Spleen (tissue), 13 donors: ENCODE measurements around the gene TINAG. TPM values are rescaled to one million over a fixed set of nuclear protein-coding genes. Genes with fewer than 3 reads are reported as not detected.

Experiments used
- DNase-seq: peaks from one replicate; pipeline ENCODE4 v3.0.0-alpha.2; 2020
- H3K27ac ChIP-seq, 8 donors: fragments of 200-600 bp; sonication (generic) in 7 of 8; 1 replicate in 4 of 8; 2 replicates in 4 of 8; pipeline versions ENCODE4 v1.5.0 to v1.8.0; 2016 to 2021; ENCODE audit warnings: inconsistent platforms in 4 of 8, mild to moderate bottlenecking in 4 of 8, moderate library complexity in 1 of 8
- H3K27me3 ChIP-seq, 7 donors: fragments of 200-600 bp; sonication (generic) in 6 of 7; replicated peaks in 1 of 7; 1 replicate in 4 of 7; 2 replicates in 3 of 7; pipeline versions ENCODE4 v1.5.0 to v1.8.0; 2016 to 2021; ENCODE audit warnings: inconsistent platforms in 3 of 7, mild to moderate bottlenecking in 1 of 7
- H3K36me3 ChIP-seq, 6 donors: fragments of 200-600 bp; sonication (generic) in 5 of 6; 1 replicate in 4 of 6; 2 replicates in 2 of 6; pipeline versions ENCODE4 v1.5.0 to v1.8.0; 2016 to 2021; ENCODE audit warnings: inconsistent platforms in 2 of 6
- H3K4me1 ChIP-seq, 6 donors: fragments of 200-600 bp; sonication (generic) in 5 of 6; 1 replicate in 3 of 6; 2 replicates in 3 of 6; pipeline versions ENCODE4 v1.5.0 to v1.8.0; 2016 to 2021; ENCODE audit warnings: inconsistent platforms in 3 of 6
- H3K4me3 ChIP-seq, 8 donors: fragments of 200-600 bp; sonication (generic) in 7 of 8; 1 replicate in 4 of 8; 2 replicates in 4 of 8; pipeline versions ENCODE4 v1.5.0 to v1.8.0; 2016 to 2021; ENCODE audit warnings: inconsistent platforms in 4 of 8, mild to moderate bottlenecking in 4 of 8, moderate library complexity in 2 of 8
- H3K9me3 ChIP-seq, 8 donors: fragments of 200-600 bp; sonication (generic) in 7 of 8; 1 replicate in 4 of 8; 2 replicates in 4 of 8; pipeline versions ENCODE4 v1.5.0 to v1.8.0; 2016 to 2021; ENCODE audit warnings: inconsistent platforms in 4 of 8
- POLR2A ChIP-seq, 3 donors: fragments of 450-650 bp; IDR thresholded peaks; one replicate each; pipeline ENCODE4 v1.5.1; 2017; ENCODE audit warnings: antibody characterized with exemption in 3 of 3, mild to moderate bottlenecking in 1 of 3
- POLR2AphosphoS5 ChIP-seq, 3 donors: sonication (generic); formaldehyde crosslinking; IDR thresholded peaks; one replicate each; pipeline ENCODE4 v1.5.1; 2017; ENCODE audit warnings: antibody characterized with exemption in 3 of 3
- WGBS, 5 donors: extraction: QIAGEN DNeasy Blood & Tissue Kit in 3 of 5; methylation state at CpG; one replicate each; pipeline versions ENCODE4 v1.1.5 to v1.1.7; 2013 to 2018; 5-methylcytosine and 5-hydroxymethylcytosine counted together
- intact Hi-C: fragments of 100-400 bp; cut with DNase I; formaldehyde crosslinking; loops from one replicate; pipeline ENCODE4 v1.15.0; 2023; ENCODE audit warnings: low total_unique reads
- long read RNA-seq, 2 donors: transcript quantifications; one replicate each; lab custom pipeline, GENCODE V29; 2026
- polyA plus RNA-seq, 3 donors: library from polyadenylated mRNA; stranded (reverse); fragments of 200-250 nt; gene quantifications; one replicate each; pipeline ENCODE4 v1.2.1, GENCODE V29; 2013
- total RNA-seq, 7 donors: library from RNA; depleted of rRNA in 3 of 7; stranded (reverse); fragments of >200 nt in 3 of 7; fragmentation: NEBNext Ultra II Directional in 4 of 7; extraction: Animal tissue kit (Norgen Biotek cat#: 25700) in 4 of 7; gene quantifications; one replicate each; pipeline versions ENCODE4 v1.1.0 to v1.2.1, GENCODE V29; 2016 to 2021
- TF ChIP-seq, protein P1 (sequence below), 11 experiments: fragments of 200-600 bp in 7 of 11; fragments of 450-650 bp in 4 of 11; sonication (generic) in 4 of 11; IDR thresholded peaks in 8 of 11; conservative IDR thresholded peaks in 3 of 11; 1 replicate in 7 of 11; 2 replicates in 4 of 11; pipeline versions ENCODE4 v1.4.0 to v1.8.0; 2016 to 2021; ENCODE audit warnings: antibody characterized with exemption in 11 of 11, inconsistent platforms in 4 of 11, mild to moderate bottlenecking in 1 of 11
- donor health status: healthy with polysubstance abuse.
- donor health status: DM: no; HTN: no; CAD: no; lungs with moderate emphysema.
- donor health status: DM: no; HTN: no; CAD: no.
- donor health status: Bipolar disorder and iron deficiency.
- donor health status: healthy.
- donor health status: DM: no; HTN: no; CAD: no.
- donor health status: DM: yes; HTN: yes; CAD: no.

The TINAG gene, protein sequence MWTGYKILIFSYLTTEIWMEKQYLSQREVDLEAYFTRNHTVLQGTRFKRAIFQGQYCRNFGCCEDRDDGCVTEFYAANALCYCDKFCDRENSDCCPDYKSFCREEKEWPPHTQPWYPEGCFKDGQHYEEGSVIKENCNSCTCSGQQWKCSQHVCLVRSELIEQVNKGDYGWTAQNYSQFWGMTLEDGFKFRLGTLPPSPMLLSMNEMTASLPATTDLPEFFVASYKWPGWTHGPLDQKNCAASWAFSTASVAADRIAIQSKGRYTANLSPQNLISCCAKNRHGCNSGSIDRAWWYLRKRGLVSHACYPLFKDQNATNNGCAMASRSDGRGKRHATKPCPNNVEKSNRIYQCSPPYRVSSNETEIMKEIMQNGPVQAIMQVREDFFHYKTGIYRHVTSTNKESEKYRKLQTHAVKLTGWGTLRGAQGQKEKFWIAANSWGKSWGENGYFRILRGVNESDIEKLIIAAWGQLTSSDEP
- not detected for total RNA-seq
- polyA plus RNA-seq = not detected
- long read RNA-seq, donor 1 = 0 reads
- long read RNA-seq, donor 2 = 0 reads

DNA sequence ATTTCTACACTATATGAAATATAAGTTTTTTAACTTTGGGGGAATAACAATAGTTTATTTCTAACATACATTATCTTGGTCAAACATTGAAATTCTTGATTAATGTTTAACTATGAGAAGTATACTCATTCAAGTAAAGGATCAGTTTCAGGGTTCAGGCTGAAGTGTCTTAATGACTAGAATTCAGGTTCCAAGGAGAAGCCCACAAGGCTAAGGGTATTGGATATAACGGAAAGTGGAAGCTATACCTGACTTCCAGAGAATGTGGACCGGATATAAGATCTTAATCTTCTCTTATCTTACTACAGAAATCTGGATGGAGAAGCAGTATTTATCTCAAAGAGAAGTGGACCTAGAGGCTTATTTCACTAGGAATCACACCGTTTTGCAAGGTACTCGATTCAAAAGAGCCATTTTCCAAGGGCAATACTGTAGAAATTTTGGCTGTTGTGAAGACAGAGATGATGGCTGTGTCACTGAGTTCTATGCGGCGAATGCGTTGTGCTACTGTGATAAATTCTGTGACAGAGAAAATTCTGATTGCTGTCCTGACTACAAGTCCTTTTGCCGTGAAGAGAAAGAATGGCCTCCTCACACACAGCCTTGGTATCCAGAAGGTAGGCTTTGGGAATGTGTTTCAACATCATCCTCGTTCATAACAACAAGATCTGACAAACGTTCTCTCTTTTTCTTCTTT is at the start of gene TINAG:
TSS of gene TINAG (plus strand) at position 153 of the 697 bp plus-strand sequence. CDS start at position 263, 110 bp downstream.
- intact Hi-C loops = no loop called here
- TF ChIP-seq POLR2AphosphoS5 (IDR thresholded peaks at IDR 0.05) = no peak
- no peak for TF ChIP-seq POLR2A (IDR thresholded peaks at IDR 0.05)
- TF ChIP-seq, protein P1, sequence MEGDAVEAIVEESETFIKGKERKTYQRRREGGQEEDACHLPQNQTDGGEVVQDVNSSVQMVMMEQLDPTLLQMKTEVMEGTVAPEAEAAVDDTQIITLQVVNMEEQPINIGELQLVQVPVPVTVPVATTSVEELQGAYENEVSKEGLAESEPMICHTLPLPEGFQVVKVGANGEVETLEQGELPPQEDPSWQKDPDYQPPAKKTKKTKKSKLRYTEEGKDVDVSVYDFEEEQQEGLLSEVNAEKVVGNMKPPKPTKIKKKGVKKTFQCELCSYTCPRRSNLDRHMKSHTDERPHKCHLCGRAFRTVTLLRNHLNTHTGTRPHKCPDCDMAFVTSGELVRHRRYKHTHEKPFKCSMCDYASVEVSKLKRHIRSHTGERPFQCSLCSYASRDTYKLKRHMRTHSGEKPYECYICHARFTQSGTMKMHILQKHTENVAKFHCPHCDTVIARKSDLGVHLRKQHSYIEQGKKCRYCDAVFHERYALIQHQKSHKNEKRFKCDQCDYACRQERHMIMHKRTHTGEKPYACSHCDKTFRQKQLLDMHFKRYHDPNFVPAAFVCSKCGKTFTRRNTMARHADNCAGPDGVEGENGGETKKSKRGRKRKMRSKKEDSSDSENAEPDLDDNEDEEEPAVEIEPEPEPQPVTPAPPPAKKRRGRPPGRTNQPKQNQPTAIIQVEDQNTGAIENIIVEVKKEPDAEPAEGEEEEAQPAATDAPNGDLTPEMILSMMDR (IDR thresholded peaks at IDR 0.05 in 8 of 11, conservative IDR thresholded peaks at IDR 0.05 in 3 of 11) = no peak

DNA sequence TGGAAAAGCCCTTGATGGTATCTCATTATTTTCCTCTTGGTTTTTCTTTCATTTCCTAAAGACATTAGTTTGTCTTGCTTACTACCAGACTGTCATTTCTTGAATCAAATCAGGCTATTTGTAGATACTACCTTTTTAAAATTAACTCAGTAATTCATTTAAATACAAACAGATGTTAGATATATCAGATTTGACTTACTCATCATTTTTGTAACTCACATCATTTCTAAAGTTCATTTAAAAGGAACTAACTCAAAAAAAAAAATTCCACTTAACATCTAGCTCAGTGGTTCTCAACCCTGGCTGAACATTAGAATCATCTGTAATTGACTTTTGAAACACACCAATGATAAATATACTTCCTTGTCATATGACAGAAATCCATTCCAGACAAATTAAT is 48.2 kb upstream of the TINAG start:
- intact Hi-C loops = no loop called here
- TF ChIP-seq POLR2AphosphoS5 (IDR thresholded peaks at IDR 0.05) (no peak), POLR2A (IDR thresholded peaks at IDR 0.05) (no peak)
- TF ChIP-seq, protein P1 (IDR thresholded peaks at IDR 0.05 in 8 of 11, conservative IDR thresholded peaks at IDR 0.05 in 3 of 11) = no peak

More for the DNA sequence above, at the start of gene TINAG:
- no peaks in the 10 kb centered on the region for H3K4me1 ChIP-seq
- WGBS, 5 donors = 71 to 86% (median 82%) methylated on average over 10 of the region's 10 CpGs
- DNase-seq = no peak
- H3K27ac ChIP-seq = no peak within 1 kb of the TSS
- H3K36me3 ChIP-seq = no peaks in the 10 kb centered on the region
- H3K27me3 ChIP-seq = no peaks in the 10 kb centered on the region
- no peaks in the 10 kb centered on the region for H3K9me3 ChIP-seq
- no peak within 1 kb of the TSS for H3K4me3 ChIP-seq

DNA sequence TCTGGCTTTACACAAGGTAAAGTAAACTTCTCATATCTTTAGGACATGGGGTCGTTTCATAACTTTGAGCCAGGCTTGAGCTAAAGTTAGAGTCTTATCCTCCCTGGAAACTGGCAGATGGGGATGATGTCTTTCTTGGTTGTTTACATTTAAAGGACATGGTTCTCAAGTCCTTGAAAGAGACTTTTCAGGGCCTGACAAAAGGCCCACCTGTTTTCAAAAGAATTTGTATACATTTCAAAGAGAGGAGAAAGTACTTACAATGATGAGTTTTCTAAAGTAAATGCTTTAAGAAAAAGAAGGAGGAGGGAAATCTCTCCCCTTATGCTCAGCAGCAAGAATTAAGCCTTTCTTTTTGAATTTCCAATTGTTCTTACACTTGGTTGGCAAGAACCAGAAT is 45.7 kb upstream of the TINAG start:
- Histone ChIP-seq H3K27me3 (no peaks in the 10 kb centered on the region), H3K9me3 (no peaks in the 10 kb centered on the region), H3K27ac (no peak overlapping the region), H3K4me1 (no peaks in the 10 kb centered on the region), H3K36me3 (no peaks in the 10 kb centered on the region), H3K4me3 (no peak overlapping the region)
- TF ChIP-seq, protein P1 (IDR thresholded peaks at IDR 0.05 in 8 of 11, conservative IDR thresholded peaks at IDR 0.05 in 3 of 11) = no peak
- intact Hi-C loops = no loop called here
- 33 to 58% (median 46%) methylated on average over 1 of the region's 1 CpG for WGBS, 5 donors
- no peak for DNase-seq

More for the DNA sequence above, 48.2 kb upstream of the TINAG start:
- no peak overlapping the region for H3K27ac ChIP-seq
- no peaks in the 10 kb centered on the region for H3K4me1 ChIP-seq
- H3K27me3 ChIP-seq = no peaks in the 10 kb centered on the region
- H3K36me3 ChIP-seq = no peaks in the 10 kb centered on the region
- DNase-seq = no peak
- no peaks in the 10 kb centered on the region for H3K9me3 ChIP-seq
- H3K4me3 ChIP-seq = no peak overlapping the region

DNA sequence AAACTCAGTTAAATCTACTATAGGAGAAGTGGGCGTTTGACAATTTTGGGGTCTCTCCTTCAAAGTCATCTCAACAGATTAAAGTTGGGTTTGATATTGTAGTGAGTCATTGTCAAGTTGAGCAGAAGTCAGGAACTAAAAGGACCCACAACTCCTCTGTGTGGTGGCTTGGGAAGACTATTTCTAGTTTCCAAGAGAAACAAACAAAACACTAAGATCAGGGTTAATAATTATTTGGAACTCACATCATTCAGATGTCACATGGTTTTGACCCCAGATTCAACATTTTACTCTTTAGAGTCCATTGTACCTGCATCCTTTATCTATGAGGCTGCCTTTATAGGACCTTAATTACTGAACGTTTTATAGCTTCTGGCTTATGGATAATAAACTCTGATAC is 45.3 kb upstream of the TINAG start:
- Histone ChIP-seq H3K9me3 (no peaks in the 10 kb centered on the region), H3K27ac (no peak overlapping the region), H3K4me1 (no peaks in the 10 kb centered on the region), H3K36me3 (no peaks in the 10 kb centered on the region), H3K27me3 (no peaks in the 10 kb centered on the region), H3K4me3 (no peak overlapping the region)
- WGBS, 5 donors = 58 to 82% (median 64%) methylated on average over 2 of the region's 2 CpGs
- no peak for DNase-seq
- intact Hi-C loops = no loop called here
- TF ChIP-seq POLR2AphosphoS5 (IDR thresholded peaks at IDR 0.05) (no peak), POLR2A (IDR thresholded peaks at IDR 0.05) (no peak)
